HCT116 (cell line): ENCODE results near the gene DTD1.

Experiments used
- CEBPB ChIP-seq: IDR thresholded peaks from 2 replicates; pipeline ENCODE4 v1.6.1; 2012; ENCODE audit warnings: low read depth
- ELF1 ChIP-seq: IDR thresholded peaks from 2 replicates; pipeline ENCODE4 v1.6.1; 2012; ENCODE audit warnings: low read depth, borderline replicate concordance
- EZH2 ChIP-seq: fragments of 200-600 bp; sonication (generic); IDR thresholded peaks from 2 replicates; pipeline ENCODE4 v1.6.1; 2017; ENCODE audit warnings: antibody characterized with exemption, mixed run types
- EZH2phosphoT487 ChIP-seq: fragments of 200-600 bp; IDR thresholded peaks from 2 replicates; pipeline ENCODE4 v1.6.1; 2018; ENCODE audit warnings: antibody characterized with exemption, borderline replicate concordance
- MAX ChIP-seq: IDR thresholded peaks from 2 replicates; pipeline ENCODE4 v1.6.1; 2012
- POLR2A ChIP-seq: IDR thresholded peaks from 2 replicates; pipeline ENCODE4 v1.7.0; 2011; ENCODE audit warnings: borderline replicate concordance; ENCODE audit not compliant: insufficient read depth, insufficient read length; ENCODE audit errors: extremely low read depth
- POLR2AphosphoS5 ChIP-seq: IDR thresholded peaks from 2 replicates; pipeline ENCODE4 v1.6.1; 2011; ENCODE audit warnings: mild to moderate bottlenecking, low read depth, low read length, moderate library complexity
- RAD21 ChIP-seq: IDR thresholded peaks from 2 replicates; pipeline ENCODE4 v1.6.1; 2012; ENCODE audit warnings: low read depth, mild to moderate bottlenecking
- SP1 ChIP-seq: IDR thresholded peaks from 2 replicates; pipeline ENCODE4 v1.6.1; 2012; ENCODE audit warnings: low read depth
- ZNF274 ChIP-seq: fragments of 200-500 bp; sonication (Bioruptor generic); IDR thresholded peaks from 2 replicates; pipeline ENCODE4 v1.6.1; 2014; ENCODE audit warnings: mild to moderate bottlenecking, low read depth, low read length, inconsistent platforms
- TF ChIP-seq, protein P1 (sequence below), 3 experiments: fragments of 200-600 bp in 1 of 3; sonication (generic) in 1 of 3; IDR thresholded peaks in 2 of 3; conservative IDR thresholded peaks in 1 of 3; 2 replicates each; pipeline ENCODE4 v1.5.1; 2012 to 2017; ENCODE audit warnings: low read depth in 2 of 3, low read length in 2 of 3, antibody characterized with exemption in 1 of 3, borderline replicate concordance in 1 of 3, control low read depth in 1 of 3, mild to moderate bottlenecking in 1 of 3, mixed read lengths in 1 of 3, mixed run types in 1 of 3, moderate library complexity in 1 of 3; ENCODE audit not compliant: insufficient read depth in 1 of 3

DNA sequence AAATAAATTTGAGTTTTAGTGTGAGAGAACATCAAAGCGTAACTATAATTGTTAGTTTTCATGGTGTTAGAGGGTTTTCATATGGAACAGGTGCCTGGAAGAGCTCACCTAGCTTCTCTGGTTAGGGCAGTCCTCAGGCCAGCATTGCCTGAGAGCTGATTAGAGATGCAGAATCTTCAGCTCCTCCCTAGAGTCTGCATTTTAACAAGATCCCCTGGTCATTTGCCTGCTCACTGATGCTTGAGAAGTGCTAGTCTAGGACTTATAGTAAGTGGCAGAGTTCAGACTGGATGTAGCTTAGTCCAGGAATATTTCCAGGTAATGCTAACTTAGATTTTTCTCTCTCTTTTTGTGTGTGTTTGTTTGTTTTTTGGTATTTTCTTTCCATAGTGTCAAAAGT is 42.3 kb upstream of the DTD1 start:
- no peak for TF ChIP-seq EZH2phosphoT487
- no peak for TF ChIP-seq POLR2A
- TF ChIP-seq ZNF274, result no peak
- TF ChIP-seq, protein P1, sequence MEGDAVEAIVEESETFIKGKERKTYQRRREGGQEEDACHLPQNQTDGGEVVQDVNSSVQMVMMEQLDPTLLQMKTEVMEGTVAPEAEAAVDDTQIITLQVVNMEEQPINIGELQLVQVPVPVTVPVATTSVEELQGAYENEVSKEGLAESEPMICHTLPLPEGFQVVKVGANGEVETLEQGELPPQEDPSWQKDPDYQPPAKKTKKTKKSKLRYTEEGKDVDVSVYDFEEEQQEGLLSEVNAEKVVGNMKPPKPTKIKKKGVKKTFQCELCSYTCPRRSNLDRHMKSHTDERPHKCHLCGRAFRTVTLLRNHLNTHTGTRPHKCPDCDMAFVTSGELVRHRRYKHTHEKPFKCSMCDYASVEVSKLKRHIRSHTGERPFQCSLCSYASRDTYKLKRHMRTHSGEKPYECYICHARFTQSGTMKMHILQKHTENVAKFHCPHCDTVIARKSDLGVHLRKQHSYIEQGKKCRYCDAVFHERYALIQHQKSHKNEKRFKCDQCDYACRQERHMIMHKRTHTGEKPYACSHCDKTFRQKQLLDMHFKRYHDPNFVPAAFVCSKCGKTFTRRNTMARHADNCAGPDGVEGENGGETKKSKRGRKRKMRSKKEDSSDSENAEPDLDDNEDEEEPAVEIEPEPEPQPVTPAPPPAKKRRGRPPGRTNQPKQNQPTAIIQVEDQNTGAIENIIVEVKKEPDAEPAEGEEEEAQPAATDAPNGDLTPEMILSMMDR (IDR thresholded peaks at IDR 0.05 in 2 of 3, conservative IDR thresholded peaks at IDR 0.05 in 1 of 3; ENCODE audit: borderline replicate concordance in 1 of 3, insufficient read depth in 1 of 3, low read depth in 2 of 3, low read length in 2 of 3), result no peak
- TF ChIP-seq POLR2AphosphoS5, result no peak
- no peak for TF ChIP-seq SP1
- TF ChIP-seq MAX, result no peak
- no peak for TF ChIP-seq RAD21
- TF ChIP-seq CEBPB, result no peak
- no peak for TF ChIP-seq ELF1
- TF ChIP-seq EZH2, result no peak
